Tibial nerve (tissue), 4 donors: ENCODE data around the gene KIRREL3. TPM values are rescaled to one million over a fixed set of nuclear protein-coding genes. Genes with fewer than 3 reads are reported as not detected.

ENCODE experiments used
- DNase-seq, 2 donors: peaks; one replicate each; pipeline ENCODE4 v3.0.0-alpha.2; 2019; ENCODE audit warnings: low spot score in 2 of 2
- H3K27ac ChIP-seq, 4 donors: fragments of 200-600 bp; sonication (generic) in 3 of 4; one replicate each; pipeline ENCODE4 v1.5.1; 2017 to 2019; ENCODE audit warnings: mild to moderate bottlenecking in 1 of 4
- H3K27me3 ChIP-seq, 2 donors: fragments of 200-600 bp; sonication (generic) in 1 of 2; one replicate each; pipeline versions ENCODE4 v1.5.1 to v1.6.0; 2017 to 2019
- H3K36me3 ChIP-seq, 3 donors: fragments of 200-600 bp; sonication (generic); one replicate each; pipeline ENCODE4 v1.5.1; 2018 to 2019
- H3K4me1 ChIP-seq, 4 donors: fragments of 200-600 bp; sonication (generic) in 3 of 4; one replicate each; pipeline ENCODE4 v1.5.1; 2017 to 2019
- H3K4me3 ChIP-seq, 4 donors: fragments of 200-600 bp; sonication (generic) in 3 of 4; one replicate each; pipeline ENCODE4 v1.5.1; 2017 to 2019; ENCODE audit warnings: mild to moderate bottlenecking in 1 of 4, moderate library complexity in 1 of 4
- H3K9me3 ChIP-seq, 4 donors: fragments of 200-600 bp; sonication (generic) in 3 of 4; one replicate each; pipeline ENCODE4 v1.5.1; 2017 to 2019
- EP300 ChIP-seq, 2 donors: sonication (generic); formaldehyde crosslinking; IDR thresholded peaks; one replicate each; pipeline ENCODE4 v1.6.1; 2017; ENCODE audit warnings: antibody characterized with exemption in 2 of 2, mild to moderate bottlenecking in 1 of 2
- POLR2A ChIP-seq, 2 donors: fragments of 450-650 bp; IDR thresholded peaks; one replicate each; pipeline ENCODE4 v1.6.1; 2017; ENCODE audit warnings: antibody characterized with exemption in 2 of 2, mild to moderate bottlenecking in 2 of 2, moderate library complexity in 2 of 2
- WGBS, 2 donors: methylation state at CpG; one replicate each; pipeline ENCODE4 v1.1.5; 2018; 5-methylcytosine and 5-hydroxymethylcytosine counted together
- total RNA-seq, 4 donors: library from RNA; depleted of rRNA; stranded (reverse); fragments of >200 nt; gene quantifications; one replicate each; pipeline ENCODE4 v1.1.0, GENCODE V29; 2016
- TF ChIP-seq, protein P1 (sequence below), 5 experiments: fragments of 200-600 bp in 3 of 5; fragments of 450-650 bp in 2 of 5; sonication (generic) in 3 of 5; IDR thresholded peaks; one replicate each; pipeline ENCODE4 v1.5.1; 2016 to 2019; ENCODE audit warnings: antibody characterized with exemption in 5 of 5, mild to moderate bottlenecking in 3 of 5, moderate library complexity in 2 of 5

Gene KIRREL3
- total RNA-seq, 4 donors from 2014 or later, result not detected

DNA sequence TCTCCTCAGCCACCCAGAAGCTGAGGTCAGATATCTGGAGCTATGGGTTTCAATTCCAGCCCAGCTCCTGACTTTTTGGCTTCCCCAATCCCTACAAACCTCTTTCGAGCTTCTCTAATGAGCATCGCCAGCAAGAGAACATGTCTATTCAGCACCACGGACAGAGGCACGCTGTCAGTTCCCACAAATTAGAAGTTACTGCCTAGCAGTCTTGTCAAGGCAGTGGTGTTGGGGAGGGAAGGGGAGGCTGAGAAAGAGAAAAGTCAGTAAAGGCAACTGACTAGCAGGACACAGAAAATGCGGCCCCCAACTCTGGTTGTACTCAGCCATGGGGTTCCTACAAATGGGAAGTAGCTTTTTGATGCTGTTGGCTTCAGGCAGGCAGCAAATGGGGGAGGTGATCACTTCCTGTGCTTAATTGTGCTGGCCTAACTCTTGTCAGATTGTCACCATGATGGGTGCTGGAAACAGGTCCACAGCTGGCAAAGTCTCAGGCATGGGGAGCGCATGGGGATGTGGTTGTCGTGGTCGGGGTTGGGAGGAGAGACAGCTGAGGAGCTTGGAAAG, 439.2 kb downstream of the KIRREL3 start:
- no peaks in the 10 kb centered on the region for H3K9me3 ChIP-seq
- TF ChIP-seq, protein P1, sequence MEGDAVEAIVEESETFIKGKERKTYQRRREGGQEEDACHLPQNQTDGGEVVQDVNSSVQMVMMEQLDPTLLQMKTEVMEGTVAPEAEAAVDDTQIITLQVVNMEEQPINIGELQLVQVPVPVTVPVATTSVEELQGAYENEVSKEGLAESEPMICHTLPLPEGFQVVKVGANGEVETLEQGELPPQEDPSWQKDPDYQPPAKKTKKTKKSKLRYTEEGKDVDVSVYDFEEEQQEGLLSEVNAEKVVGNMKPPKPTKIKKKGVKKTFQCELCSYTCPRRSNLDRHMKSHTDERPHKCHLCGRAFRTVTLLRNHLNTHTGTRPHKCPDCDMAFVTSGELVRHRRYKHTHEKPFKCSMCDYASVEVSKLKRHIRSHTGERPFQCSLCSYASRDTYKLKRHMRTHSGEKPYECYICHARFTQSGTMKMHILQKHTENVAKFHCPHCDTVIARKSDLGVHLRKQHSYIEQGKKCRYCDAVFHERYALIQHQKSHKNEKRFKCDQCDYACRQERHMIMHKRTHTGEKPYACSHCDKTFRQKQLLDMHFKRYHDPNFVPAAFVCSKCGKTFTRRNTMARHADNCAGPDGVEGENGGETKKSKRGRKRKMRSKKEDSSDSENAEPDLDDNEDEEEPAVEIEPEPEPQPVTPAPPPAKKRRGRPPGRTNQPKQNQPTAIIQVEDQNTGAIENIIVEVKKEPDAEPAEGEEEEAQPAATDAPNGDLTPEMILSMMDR (IDR thresholded peaks at IDR 0.05), result no peak
- TF ChIP-seq POLR2A (IDR thresholded peaks at IDR 0.05) (no peak), EP300 (IDR thresholded peaks at IDR 0.05) (no peak)
- no peaks in the 10 kb centered on the region for H3K27me3 ChIP-seq
- no peak overlapping the region for H3K27ac ChIP-seq
- no peak overlapping the region for H3K4me3 ChIP-seq
- no peaks in the 10 kb centered on the region for H3K36me3 ChIP-seq
- H3K4me1 ChIP-seq, result no peaks in the 10 kb centered on the region
- 32 to 35% methylated on average over 8 of the region's 8 CpGs for WGBS, 2 donors
- peak in 1 of 2 donors; percentile 26 for DNase-seq

DNA sequence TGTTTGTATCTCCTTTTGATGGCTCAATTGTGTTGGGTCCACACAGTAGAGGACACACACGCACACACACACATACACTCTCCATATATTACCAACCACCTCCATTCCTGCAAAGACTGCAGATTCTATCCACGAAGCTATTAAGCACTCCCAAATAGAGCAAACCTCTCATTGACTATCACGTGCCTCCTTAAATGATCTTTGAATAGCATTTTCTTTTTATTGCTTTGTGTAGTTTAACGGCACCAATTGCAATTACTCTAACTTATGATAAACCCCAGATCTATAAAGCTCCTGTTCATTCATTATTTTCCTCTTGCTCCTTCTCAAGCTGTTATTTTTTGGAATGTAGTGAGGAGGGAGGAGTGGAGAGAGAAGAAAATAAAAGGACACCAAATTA, 440.3 kb downstream of the KIRREL3 start:
- no peak overlapping the region for H3K4me3 ChIP-seq
- H3K4me1 ChIP-seq, result no peaks in the 10 kb centered on the region
- DNase-seq, result no peak
- H3K27me3 ChIP-seq, result no peaks in the 10 kb centered on the region
- no peak overlapping the region for H3K27ac ChIP-seq
- H3K9me3 ChIP-seq, result no peaks in the 10 kb centered on the region
- no peaks in the 10 kb centered on the region for H3K36me3 ChIP-seq
- TF ChIP-seq, protein P1 (IDR thresholded peaks at IDR 0.05), result no peak
- TF ChIP-seq POLR2A (IDR thresholded peaks at IDR 0.05), result no peak
- TF ChIP-seq EP300 (IDR thresholded peaks at IDR 0.05), result no peak
- WGBS, 2 donors, result 50% methylated on average over 4 of the region's 4 CpGs

DNA sequence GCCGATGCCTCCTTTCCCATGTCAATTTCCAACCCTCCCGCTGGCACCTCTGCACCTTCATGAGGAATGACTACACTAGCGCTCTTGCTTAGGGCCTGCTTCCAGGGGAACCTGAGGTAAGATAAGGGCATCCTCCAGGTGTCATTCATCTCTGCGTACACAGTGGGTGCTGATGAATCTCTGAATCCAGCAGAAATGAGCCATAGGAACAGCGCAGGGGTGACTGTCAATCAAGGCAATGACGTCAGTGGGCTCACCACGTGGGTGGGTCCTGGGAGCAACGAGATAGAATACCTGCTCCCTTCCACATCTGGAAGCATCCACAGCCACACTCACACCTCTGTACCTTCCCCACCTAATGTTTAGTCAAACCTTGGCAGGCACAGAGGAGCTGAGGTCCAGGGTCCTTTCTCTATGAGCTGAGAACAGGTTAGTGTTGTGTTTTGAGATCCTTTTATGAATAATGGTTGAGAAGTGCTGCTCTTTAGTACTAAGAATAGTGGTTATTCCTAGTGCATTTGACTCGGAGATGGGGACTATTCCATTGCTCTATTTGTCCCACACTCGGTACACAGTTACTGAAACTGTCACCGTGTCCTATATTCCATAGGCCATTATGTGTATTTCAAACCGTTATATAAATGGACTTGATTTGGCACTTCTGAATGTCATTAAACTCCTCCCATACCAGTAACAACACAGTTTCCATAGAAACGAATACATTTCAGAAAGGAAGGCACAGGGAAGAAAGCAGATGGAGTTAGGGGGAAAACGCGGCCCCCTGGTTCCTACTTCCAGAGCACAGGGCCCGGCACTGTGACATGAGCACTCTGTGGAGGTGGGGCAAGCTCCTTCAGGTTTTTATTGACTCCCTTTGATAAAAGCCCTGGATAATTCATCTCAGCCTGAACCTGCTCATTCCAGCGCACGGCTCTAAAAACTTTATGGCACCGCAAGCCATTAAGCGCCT, 451.7 kb downstream of the KIRREL3 start:
- H3K9me3 ChIP-seq, result no peaks in the 10 kb centered on the region
- H3K36me3 ChIP-seq, result no peaks in the 10 kb centered on the region
- peaks cover 0 to 11% (median 0%) of the 10 kb centered on the region in 4 donors for H3K4me1 ChIP-seq
- no peak for DNase-seq
- no peaks in the 10 kb centered on the region for H3K27me3 ChIP-seq
- H3K4me3 ChIP-seq, result no peak overlapping the region
- H3K27ac ChIP-seq, result no peak overlapping the region
- TF ChIP-seq, protein P1 (IDR thresholded peaks at IDR 0.05), result no peak
- TF ChIP-seq POLR2A (IDR thresholded peaks at IDR 0.05) (no peak), EP300 (IDR thresholded peaks at IDR 0.05) (no peak)
- 53 to 54% methylated on average over 17 to 20 of the region's 20 CpGs for WGBS, 2 donors

DNA sequence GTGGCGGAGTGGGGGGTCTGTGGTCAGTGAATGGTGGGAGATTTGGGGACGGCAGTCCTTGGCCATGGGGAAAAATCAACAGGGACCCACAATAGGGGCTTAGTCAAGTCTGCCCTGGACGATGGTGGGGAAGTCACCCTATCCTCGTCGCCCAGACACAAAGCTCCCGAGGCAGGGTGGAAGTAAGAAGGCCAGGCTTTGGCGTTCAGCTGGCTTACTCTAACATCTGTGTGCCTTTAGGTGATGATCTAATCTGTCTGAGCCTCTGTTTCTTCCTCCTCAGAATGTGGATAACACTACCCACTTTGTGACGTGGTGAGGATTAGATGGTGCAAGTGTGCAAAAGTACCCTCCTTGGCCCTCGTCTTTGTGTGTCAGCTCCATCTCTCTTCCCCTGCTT, 452.9 kb downstream of the KIRREL3 start:
- Histone ChIP-seq H3K4me1 (peaks cover 0 to 19% (median 0%) of the 10 kb centered on the region in 4 donors), H3K9me3 (no peaks in the 10 kb centered on the region), H3K27me3 (no peaks in the 10 kb centered on the region), H3K36me3 (no peaks in the 10 kb centered on the region), H3K27ac (no peak overlapping the region), H3K4me3 (no peak overlapping the region)
- TF ChIP-seq, protein P1 (IDR thresholded peaks at IDR 0.05), result no peak
- TF ChIP-seq EP300 (IDR thresholded peaks at IDR 0.05) (no peak), POLR2A (IDR thresholded peaks at IDR 0.05) (no peak)
- DNase-seq, result no peak
- 63 to 68% methylated on average over 9 of the region's 9 CpGs for WGBS, 2 donors

DNA sequence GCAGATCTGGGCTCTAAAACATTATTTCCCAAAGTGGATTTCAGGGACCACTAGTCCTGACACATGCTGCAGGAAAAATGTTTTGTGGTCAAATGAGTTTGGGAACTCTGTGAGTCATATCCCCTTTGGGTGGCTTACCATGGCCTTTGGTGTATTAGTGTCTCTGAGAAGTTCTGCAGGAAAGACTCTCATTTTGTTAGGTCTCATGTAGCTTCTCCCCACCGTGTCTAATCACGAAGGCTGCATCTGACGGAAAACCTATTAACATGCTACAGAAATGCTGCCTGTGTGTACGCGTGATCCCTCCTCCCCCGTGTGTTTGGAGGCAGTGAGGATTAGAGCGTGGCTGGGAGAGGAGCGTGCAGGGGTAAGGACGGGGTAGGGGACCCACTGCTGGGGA, 453.4 kb downstream of the KIRREL3 start:
- WGBS, 2 donors, result 52 to 73% methylated on average over 9 of the region's 9 CpGs
- Histone ChIP-seq H3K4me3 (no peak overlapping the region), H3K4me1 (peaks cover 0 to 19% (median 0%) of the 10 kb centered on the region in 4 donors), H3K27me3 (no peaks in the 10 kb centered on the region), H3K27ac (no peak overlapping the region), H3K36me3 (no peaks in the 10 kb centered on the region), H3K9me3 (no peaks in the 10 kb centered on the region)
- DNase-seq, result no peak
- TF ChIP-seq, protein P1 (IDR thresholded peaks at IDR 0.05), result no peak
- TF ChIP-seq POLR2A (IDR thresholded peaks at IDR 0.05) (no peak), EP300 (IDR thresholded peaks at IDR 0.05) (no peak)
